Measurements from ENCODE around the gene PLK5.
"Not testable (repeated sequence)": the region's sequence is repeated elsewhere in the genome, so short reads cannot be mapped to it uniquely, and the experiment has no call there.

PLK5 gene, protein sequence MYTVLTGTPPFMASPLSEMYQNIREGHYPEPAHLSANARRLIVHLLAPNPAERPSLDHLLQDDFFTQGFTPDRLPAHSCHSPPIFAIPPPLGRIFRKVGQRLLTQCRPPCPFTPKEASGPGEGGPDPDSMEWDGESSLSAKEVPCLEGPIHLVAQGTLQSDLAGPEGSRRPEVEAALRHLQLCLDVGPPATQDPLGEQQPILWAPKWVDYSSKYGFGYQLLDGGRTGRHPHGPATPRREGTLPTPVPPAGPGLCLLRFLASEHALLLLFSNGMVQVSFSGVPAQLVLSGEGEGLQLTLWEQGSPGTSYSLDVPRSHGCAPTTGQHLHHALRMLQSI

DNA sequence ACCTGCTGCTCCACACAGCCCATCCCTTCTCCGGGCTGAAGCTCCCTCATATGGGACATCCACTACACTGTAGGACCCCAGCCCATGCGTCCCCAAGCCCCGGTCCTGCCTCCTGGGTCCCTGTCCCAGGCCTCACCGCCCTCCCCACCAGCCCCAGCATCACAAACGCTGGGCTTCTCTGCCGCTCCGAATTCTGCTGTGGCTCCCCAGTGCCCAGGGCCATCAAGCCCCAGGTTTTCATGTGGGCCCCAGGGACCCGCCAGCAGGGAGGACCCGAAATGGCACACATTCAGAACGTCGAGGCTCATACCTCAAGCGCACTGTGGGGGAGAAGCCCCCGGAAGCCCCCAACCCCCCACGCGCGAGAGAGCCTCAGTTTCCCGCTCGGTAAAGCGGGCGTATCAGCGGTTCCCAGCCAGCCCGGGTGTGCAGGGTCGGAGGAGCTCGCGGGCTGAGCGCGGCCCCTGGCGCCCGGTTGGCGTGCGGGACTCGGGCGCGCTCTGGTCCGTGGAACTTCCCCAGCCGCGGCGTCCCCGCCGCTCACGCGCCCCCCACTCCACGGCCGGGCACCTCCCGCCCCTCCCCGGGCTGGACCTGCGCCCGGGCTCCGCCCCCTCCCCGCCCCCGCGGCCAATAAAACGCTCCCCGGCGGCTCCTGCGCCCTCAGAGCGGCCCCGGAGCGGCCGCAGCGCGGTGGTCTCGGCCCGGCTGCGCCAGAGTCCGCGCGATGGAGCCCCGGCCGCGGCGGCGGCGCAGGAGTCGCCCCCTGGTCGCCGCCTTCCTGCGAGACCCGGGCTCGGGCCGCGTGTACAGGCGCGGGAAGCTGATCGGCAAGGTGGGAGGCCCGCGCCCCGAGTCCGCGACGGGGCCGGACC, at the start of gene PLK5:
Gene PLK5 (plus strand): TSS at position 666 of the 875 bp plus-strand sequence. CDS start 2,920 bp downstream, outside the sequence.
- DNase-seq (ENCODE audit: low read depth in 2 of 2) = no peak

DNA sequence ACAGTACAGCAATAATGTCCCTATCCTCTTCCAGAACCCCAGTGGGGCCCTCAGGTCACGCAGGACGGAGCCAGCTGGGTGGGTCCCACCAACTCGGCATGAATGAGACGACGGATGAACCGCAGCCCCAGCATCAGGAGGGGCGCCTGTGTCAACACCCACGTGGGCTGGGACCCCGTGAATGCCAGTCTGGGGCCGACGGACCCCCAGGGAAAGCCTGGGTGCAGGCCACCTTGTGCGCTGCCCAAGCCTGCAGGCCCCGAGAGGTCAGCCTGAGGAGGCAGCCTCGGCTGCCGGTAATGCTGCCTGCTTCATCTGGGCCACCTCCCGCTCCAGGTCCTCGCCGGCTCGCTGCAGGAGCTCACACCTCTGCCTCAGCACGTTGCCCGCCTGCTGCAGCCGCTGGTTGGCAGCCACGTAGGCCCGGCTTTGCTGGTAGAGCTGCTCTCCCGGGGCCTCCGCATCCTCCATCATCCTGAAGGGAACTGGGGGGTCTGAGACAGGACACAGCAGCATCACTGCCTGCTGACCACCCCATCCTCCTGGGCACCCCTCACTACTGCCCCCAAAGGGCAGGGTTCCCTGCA, 49.0 kb upstream of the PLK5 start:
- DNase-seq (ENCODE audit: low read depth in 2 of 2) = no peak

DNA sequence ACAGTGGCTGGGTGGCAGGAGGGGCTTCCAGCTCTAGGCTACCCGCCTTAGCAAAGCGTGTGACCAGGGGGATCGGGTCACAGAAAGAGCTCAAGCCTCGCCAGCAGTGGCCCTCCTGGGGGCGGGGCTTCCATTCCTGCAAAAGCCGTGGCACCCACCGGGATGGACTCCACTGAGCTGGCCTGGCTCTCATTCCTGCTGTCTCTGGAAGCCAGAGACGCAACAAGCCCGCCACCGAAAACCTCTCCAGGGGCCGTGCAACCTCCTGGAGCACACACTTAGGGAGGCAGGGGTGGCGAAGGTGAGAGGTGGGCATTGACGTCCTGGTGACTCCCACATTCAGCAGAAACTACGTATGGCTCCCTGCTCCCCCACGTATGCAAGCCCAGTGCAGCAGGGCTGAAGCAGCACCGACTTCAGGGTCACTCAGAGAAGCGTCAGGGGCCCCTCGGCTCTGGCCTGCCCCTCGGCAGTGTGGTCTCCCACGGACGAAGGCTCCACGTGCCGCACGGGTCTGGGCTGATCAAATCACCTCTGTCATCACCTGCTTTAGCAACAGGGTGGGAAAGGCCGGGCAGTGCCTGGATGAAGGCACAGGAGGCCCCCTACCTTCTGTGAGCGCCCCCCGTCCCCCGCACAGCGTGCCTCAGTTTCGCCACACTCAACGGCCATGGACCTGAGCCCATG, 48.0 kb upstream of the PLK5 start:
- DNase-seq (ENCODE audit: low read depth in 2 of 2) = no peak

DNA sequence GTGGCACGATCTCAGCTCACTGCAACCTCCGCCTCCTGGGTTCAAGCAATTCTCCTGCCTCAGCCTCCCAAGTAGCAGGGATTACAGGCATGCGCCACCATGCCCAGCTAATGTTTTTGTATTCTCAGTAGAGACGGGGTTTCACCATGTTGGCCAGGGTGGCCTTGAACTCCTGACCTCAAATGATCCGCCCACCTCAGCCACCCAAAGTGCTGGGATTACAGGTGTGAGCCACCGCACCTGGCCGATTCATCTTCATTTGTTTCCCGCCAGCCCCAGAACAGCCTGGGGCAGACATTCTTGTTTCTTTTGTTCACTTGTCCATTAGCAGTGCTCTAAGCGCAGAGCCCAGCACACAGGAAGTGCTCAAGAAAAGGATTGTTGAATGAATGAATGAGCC, 46.8 kb upstream of the PLK5 start:
- not testable (repeated sequence) for DNase-seq (ENCODE audit: low read depth in 2 of 2)

DNA sequence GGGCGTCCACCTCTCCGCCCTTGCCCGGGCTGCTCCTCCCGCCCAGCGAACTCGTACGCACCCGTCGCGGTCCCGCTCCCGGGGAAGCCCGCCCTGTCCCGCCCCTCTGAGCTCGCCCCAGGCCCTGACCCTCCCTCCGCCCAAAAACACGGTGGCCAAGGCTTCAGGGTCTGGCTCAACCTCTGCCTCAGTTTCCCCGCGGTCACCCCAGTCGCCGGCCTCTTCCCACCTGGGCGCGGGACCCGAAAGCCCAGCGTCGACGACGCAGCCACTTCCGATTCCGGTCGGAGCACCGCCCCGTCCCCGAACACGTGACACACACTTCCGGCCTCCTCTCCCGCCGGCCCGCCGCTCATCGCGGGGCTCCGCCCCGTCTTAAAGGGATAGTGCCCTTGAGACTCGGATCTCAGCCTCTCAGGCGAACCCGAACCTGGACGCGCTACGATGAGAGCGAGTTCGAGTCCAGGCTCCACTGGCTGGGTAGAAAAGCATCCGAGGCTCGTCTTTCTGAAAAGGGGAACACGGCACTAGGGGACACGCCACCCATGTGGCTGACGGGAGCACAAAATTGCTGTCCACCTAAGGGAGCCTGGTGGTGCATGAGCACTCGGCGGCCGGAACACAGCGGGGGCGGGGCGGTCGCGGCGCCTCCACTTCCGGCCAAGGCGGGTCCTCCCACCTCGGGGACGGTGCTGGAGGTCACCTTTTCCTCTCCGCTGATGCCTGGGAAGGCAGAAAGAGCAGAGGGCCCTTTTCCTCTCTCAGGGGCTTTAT, 44.8 kb upstream of the PLK5 start, which contains the start of gene C19orf25:
Gene C19orf25 (minus strand): TSS at position 282 of the 774 bp plus-strand sequence. CDS start 312 bp downstream, outside the sequence.
- peak; percentile 88 to 93 for DNase-seq (ENCODE audit: low read depth in 2 of 2)

DNA sequence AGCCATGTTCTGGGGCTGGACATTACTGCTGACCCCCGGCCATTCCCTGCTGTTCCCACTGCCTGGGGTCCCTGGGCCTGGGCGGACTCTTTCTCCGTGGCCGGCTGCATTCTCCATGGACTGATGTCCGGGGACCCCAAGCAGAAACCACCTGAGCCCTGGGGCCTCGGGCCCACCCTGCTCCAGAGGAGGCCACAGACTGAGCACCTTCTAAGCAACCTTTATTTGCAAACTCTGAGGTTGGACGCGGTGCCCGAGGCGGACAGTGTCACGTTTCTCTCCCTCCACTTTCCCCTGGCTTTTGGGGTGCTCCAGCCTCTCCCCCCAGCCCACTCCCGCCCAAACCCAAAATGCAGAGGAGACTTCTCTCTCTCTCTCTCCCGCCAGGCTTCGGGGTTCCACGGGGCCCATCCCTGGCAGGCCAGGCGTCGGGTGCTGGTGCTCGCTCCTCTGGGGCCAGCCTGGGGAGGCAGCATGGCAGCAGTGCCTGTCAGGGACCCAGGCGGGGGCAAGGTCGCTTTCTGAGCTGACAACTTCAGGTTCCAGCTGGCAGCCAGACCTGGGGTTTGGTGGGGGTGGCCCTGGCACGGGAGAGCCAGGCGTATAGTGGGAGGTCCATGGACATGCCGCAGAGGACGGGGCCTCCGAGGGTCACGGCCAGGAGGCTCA, 42.5 kb upstream of the PLK5 start:
- no peak for DNase-seq (ENCODE audit: low read depth in 2 of 2)

DNA sequence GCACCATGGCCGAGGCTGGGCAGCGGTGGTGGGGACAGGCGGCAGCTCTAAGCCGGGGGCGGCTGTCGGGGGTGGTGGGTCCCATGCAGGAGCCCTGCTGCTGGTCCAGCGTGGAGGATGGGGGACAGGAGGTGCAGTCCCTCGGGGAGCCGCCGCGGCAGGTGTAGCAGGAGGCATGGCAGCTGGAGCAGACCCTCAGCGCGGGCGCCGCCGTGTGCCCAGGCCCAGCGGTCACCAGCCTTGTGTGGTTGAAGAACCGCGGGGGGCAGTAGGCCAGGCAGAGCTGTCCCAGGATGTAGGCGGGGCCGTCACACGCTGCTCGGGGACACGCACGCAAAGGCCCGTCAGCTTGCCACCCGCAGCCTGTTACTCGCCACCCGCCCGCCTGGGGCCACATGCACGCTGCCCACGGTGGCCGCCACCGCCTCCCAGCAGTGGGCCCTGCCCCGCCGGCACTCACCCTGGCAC, 42.0 kb upstream of the PLK5 start:
- DNase-seq (ENCODE audit: low read depth in 2 of 2) = no peak

DNA sequence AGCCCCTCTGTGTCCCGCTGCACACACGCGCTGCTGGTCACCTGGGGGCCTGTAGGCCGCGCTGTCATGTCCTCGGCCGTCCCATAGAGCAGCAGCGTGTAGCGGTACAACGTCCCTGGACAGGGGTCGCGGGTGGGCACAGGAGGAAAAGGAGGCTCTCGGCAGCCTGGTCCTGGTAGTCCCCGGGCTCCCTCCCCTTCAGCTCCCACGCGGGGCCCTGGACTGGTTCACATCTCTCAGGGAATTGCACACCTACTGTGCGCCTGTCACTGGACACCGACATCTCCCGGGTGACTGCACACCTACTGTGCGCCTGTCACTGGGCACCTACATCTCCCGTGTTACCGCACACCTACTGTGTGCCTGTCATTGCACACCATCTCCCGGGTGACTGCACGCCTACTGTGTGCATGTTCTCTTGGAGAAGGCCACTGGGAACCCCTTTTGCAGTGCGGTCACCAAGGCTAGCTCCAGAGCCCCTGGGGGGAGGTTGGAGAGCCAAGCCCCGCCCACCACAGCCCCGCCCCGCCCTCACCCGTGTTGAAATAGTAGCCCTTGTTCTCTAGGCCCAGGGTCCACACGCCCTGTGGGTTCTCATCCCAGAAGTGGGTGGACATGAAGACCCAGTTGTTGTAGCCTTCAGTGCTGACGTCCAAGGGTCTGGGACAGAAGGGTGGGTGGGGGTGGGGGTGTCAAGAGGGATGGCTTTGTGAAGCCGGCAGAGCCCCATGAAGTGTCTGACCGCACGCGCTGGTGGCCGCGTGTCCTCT, 41.3 kb upstream of the PLK5 start:
- DNase-seq (ENCODE audit: low read depth in 2 of 2) = no peak

DNA sequence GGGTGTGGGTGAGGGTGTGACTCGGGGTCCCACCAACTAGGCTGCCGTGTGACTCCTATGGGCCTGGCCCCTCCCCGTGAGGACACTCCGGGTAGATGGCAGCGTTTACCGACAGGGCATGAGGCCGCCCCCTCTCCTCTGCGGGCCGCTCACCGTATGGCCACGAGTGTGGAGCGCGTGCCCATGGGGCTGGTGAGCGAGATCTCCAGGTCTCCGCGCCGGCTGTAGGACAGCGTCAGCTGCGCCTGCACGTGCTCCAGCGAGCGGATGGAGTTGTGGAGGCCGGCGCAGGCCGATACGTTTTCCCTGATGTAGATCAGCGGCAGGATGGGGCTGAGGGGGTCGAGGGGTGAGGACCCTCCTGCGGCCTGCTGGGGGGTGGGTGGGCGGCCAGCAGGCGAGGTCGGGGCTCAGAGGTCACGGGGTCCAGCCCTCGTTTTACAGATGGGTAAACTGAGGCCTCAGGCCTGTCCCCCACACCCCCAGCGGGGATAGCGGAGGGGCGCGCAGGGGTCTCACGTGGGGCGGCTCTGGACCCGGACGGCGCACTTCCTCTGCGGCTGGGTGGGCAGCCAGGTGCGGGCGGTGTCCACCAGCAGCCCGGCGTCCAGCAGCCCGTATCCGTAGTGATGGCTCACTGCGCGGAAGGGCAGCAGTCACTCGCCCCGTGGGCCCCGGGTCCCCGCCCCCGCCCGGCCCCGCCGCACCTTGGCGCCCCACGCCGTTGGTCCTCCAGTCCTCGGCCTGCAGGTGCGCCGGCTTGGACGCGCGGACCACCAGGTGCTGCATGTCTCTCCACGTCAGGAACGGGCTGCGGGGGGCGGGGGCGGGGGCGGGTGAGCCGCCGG, 40.5 kb upstream of the PLK5 start:
- DNase-seq (ENCODE audit: low read depth in 2 of 2) = no peak

DNA sequence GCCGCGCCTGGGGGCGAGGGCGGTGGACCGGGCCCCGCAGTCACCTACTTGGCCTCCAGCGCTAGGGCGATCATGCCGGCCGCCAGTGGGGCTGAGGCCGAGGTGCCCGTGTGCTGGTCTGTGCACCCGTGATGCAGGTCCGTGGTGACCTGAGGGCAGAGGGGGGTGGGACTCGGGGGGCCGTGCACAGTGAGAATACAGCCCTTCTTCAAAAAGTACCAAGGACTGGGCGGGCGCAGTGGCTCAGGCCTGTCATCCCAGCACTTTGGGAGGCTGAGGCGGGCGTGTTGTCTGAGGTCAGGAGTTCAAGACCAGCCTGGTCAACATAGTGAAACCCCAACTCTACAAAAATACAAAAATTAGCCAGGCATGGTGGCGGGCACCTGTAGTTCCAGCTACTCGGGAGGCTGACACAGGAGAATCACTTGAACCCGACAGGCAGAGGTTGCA, 39.9 kb upstream of the PLK5 start:
- DNase-seq (ENCODE audit: low read depth in 2 of 2) = no peak

DNA sequence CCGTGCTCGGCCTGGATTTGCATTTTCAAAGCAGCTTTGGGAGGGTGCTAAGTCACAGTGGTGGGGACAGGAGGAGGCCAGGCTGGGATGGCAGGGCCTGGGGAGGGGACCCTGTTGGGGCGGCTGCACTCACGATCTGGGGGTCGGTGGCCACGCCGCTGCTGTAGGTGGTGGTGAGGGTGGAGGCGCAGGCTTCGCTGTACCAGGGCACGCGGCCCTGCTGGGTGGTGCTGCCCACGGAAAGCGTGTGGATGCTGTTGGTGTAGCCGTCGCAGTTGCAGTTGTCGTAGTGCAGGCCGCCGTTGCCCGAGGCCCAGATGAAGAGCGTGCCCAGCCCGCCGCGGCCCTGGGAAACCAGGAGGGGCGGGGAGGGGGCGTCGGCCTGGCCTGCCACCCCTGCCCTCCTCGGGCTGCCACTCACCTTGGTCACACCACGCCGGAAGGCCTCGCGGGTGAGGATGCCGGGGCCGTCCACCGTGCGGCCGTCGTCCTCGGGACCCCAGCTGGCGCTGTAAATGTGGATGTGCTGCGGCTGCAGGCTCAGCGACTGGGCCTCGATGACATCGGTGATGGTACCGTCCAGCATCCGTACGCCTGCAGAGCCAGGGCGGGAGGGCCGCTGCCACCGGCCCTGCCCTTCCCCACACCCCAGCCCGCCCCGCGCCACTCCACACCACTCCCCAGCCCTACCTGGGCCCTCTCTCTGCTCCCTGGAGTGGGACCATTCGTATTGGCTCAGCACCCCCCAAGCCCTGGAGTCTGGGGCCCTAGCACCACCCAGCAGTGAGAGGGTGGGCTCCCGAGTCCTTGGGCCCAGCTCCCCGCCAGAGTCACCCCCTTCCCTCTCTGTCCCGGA, 36.9 kb upstream of the PLK5 start:
- DNase-seq (ENCODE audit: low read depth in 2 of 2) = no peak

DNA sequence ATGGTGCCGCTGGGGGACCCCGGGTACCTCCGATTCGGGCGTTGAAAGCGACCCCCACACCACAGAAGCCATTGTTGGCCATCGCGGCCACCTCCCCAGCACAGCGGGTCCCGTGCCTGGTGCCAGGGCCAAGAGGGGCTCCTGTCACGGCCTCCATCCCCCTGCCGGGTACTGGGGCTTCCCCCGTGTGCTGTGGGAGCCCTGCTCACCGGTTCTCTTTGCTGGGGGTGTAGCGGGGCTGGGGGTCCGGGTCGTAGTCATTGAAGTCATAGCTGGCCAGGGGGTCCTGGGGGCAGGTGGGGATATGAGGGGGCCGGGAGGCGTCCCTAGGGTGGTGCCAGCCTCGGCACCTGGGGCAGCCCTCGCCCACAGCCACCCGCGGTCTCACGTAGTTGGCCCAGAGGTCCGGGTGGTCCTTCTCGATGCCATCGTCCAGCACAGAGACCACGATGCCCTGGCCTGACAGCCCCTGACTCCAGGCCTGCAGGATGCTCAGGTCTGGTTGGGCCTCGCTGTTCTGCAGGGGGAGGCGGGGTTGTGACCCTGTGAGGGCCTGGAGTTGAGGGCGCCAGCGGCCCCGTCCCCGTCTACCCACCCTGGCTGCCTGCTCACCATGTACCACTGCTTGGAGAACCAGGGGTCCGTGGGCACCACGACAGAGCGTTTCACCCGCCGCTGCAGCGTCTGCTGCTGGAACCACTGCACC, 36.1 kb upstream of the PLK5 start:
- no peak for DNase-seq (ENCODE audit: low read depth in 2 of 2)

DNA sequence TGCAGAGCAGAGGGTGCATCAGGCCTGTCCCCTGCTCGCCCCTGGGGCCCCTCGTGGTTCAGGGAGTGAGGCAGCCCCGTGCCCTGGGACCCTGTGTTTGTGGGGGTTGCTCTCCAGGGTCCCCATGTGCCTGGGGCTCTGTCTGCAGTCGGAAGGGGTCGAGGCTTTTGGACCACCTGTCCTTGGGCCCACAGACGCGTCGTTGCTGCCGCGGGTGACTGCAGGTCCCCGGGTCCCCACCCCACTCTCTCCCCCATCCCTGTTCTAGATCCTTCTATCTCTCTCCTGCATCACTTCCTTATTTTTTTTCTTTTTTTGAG, 35.6 kb upstream of the PLK5 start:
- no peak for DNase-seq (ENCODE audit: low read depth in 2 of 2)

DNA sequence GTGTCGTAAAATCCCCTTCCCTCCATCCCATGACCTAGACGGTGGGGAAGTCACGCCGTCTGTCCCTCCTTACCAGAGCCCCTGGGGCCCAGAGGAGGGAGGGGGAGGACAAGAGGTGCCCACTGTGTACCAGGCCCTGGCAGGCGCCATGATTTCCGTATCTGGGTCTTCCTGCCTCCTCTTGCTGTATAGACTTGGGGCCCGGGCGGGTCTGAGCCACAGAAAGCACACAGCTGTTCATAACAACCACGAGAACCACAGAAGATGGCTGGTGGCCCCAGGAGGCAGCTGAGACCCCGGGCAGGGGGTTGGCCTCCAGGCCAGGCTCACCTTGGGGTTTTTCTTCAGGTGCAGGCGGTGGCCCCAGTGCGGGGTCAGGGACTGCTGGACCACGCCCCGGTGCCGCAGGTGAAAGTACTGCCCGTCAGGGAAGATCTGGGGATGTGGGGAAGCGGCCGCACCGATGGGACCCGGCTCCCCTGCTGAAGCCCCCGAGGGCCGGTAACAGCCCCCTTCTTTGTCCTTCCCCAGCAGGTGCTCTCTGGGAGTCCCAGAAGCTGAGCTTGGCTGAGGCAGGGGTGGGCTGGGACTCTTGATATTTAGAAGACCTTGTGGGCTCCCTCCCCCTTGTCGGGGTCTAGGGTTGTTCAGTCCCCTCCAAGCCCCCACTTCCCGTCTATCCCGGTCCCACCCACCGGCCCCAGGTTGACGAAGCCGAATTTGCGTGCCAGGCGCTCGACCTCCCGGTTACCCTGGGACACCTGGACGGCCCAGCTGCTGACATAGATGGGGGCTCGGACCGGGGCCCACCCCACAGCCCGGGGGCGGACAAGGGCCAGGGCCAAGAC, 34.2 kb upstream of the PLK5 start:
- no peak for DNase-seq (ENCODE audit: low read depth in 2 of 2)

DNA sequence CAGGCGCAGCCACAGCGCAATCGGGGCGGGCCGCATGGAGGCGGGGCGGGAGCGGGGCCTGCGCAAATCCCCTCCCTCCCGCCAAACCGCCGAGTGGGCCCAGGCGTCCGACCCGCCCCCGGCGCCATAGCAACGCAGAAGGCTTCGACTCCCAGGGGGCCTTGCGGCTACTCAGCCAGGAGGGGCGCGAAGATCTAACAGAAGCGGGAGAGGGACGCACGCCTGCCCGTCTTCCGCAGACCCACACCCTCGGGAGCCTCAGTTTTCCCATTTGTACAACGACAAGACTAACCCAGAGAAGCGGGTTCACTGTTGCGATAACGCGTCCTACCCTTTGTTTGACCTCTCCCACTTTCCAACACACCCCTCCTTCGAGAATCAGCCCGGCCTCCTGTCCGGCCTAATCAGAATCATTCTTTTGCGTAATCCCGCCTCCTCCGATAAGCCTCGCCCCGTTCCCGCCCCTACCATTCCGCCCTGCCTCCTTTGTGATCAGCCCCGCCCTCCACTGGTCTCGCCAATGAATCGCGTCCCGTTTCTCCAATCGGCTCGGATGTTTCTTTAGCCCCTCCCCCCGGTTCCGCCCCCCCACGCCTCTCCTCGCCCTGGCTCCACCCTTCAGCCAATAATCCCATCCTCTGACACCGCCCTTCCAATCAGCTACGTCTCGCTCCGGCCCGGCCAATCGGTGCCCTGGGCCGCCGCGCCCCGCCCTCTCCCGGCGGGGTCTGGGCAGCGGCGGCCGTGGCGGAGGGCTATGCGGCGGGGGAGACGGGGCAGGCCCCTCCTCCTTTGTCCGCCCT, 33.4 kb upstream of the PLK5 start, which contains the start of gene PCSK4:
Gene PCSK4 (minus strand): TSS at position 40 of the 803 bp plus-strand sequence. CDS start 4 bp downstream, at position 36.
- DNase-seq (ENCODE audit: low read depth in 2 of 2) = peak; percentile 94 to 98

All from stimulated activated CD8-positive, alpha-beta memory T cell treated with anti-CD3 and anti-CD28 coated beads, Interleukin-2, amount 100 ng/mL, for 48 hours (primary cell).